IMR-90 (cell line): Measurements from ENCODE around the gene PLXNB3. TPM values are rescaled to one million over a fixed set of nuclear protein-coding genes. Genes with fewer than 3 reads are reported as not detected.

ENCODE experiments used
- ATAC-seq: fragments of 200-7000 bp; cut with Tn5 transposase; 2 replicates; pipeline ENCODE4 v1.9.1; 2020; ENCODE audit warnings: low read depth, mild to moderate bottlenecking, moderate library complexity
- BruUV-seq: library from RNA; stranded (reverse); fragments of 400-500 nt; replicated peaks from 2 replicates; lab custom pipeline; 2021; lab: Mats Ljungman, UMichigan
- CTCF ChIA-PET: fragments of 300-600 bp; formaldehyde crosslinking; extraction: SDS; loops from one replicate; lab custom pipeline; 2021; ENCODE audit warnings: antibody characterized with exemption; lab: Yijun Ruan, JAX
- POLR2A ChIA-PET: fragments of 300-600 bp; sonication (Branson Sonifier 250); formaldehyde crosslinking; loops from one replicate; lab custom pipeline; 2022; ENCODE audit warnings: antibody characterized with exemption; ENCODE audit not compliant: unreplicated experiment; lab: Charles Lee
- DNase-seq: peaks from one replicate; pipeline ENCODE4 v3.0.0; 2013
- H2AFZ ChIP-seq: replicated peaks from 2 replicates; pipeline ENCODE3; 2013; ENCODE audit warnings: low read length, mild to moderate bottlenecking; ENCODE audit not compliant: poor library complexity
- H2AK5ac ChIP-seq: 2 replicates; pipeline ENCODE4 v1.6.1; 2013; ENCODE audit warnings: low read depth, low read length, inconsistent platforms
- H2AK9ac ChIP-seq: replicated peaks from 2 replicates; pipeline ENCODE3; 2013; ENCODE audit warnings: mild to moderate bottlenecking, low read depth, low read length, moderate library complexity; ENCODE audit not compliant: poor library complexity
- H2BK120ac ChIP-seq: 2 replicates; pipeline ENCODE4 v1.6.1; 2013; ENCODE audit warnings: low read depth, low read length, inconsistent platforms
- H2BK15ac ChIP-seq: 3 replicates; pipeline ENCODE4 v1.6.1; 2013; ENCODE audit warnings: low read depth, low read length, inconsistent platforms
- H2BK20ac ChIP-seq: 2 replicates; pipeline ENCODE4 v1.6.1; 2013; ENCODE audit warnings: low read depth, mild to moderate bottlenecking, inconsistent platforms, low read length, moderate library complexity
- H2BK5ac ChIP-seq: 2 replicates; pipeline ENCODE4 v1.6.1; 2013; ENCODE audit warnings: mild to moderate bottlenecking, low read depth, low read length, inconsistent platforms; ENCODE audit not compliant: poor library complexity, severe bottlenecking
- H3K14ac ChIP-seq: replicated peaks from 2 replicates; pipeline ENCODE4 v1.6.1; 2013; ENCODE audit warnings: low read depth, low read length, inconsistent platforms
- H3K18ac ChIP-seq: 2 replicates; pipeline ENCODE4 v1.6.1; 2013; ENCODE audit warnings: low read depth, low read length, control low read depth
- H3K23ac ChIP-seq: 2 replicates; pipeline ENCODE4 v1.6.1; 2013; ENCODE audit warnings: low read depth, low read length, inconsistent platforms
- H3K27ac ChIP-seq: 2 replicates; pipeline ENCODE4 v1.5.1; 2013; ENCODE audit warnings: mild to moderate bottlenecking, control low read depth, low read length; ENCODE audit not compliant: insufficient read depth
- H3K27me3 ChIP-seq: 2 replicates; pipeline ENCODE4 v1.6.1; 2013; ENCODE audit warnings: low read length; ENCODE audit not compliant: control insufficient read depth, insufficient read depth
- H3K36me3 ChIP-seq: 2 replicates; pipeline ENCODE4 v1.6.1; 2013; ENCODE audit warnings: low read length, mixed read lengths; ENCODE audit not compliant: control insufficient read depth, insufficient read depth
- H3K4ac ChIP-seq: 2 replicates; pipeline ENCODE4 v1.6.1; 2013; ENCODE audit warnings: low read depth, low read length, inconsistent platforms
- H3K4me1 ChIP-seq: 2 replicates; pipeline ENCODE4 v1.6.1; 2013; ENCODE audit warnings: low read length, mixed read lengths; ENCODE audit not compliant: control insufficient read depth, insufficient read depth
- H3K4me2 ChIP-seq: 2 replicates; pipeline ENCODE4 v1.6.1; 2013; ENCODE audit warnings: low read depth, mild to moderate bottlenecking, control low read depth, low read length, moderate library complexity
- H3K4me3 ChIP-seq: 2 replicates; pipeline ENCODE4 v1.5.1; 2013; ENCODE audit warnings: low read depth, mild to moderate bottlenecking, control low read depth, low read length, moderate library complexity; ENCODE audit not compliant: insufficient read depth
- H3K56ac ChIP-seq: 2 replicates; pipeline ENCODE4 v1.6.1; 2013; ENCODE audit warnings: low read length, inconsistent platforms; ENCODE audit not compliant: insufficient read depth; ENCODE audit errors: extremely low read depth
- H3K79me1 ChIP-seq, 2 experiments: 2 replicates each; pipeline ENCODE4 v1.6.1; 2013; ENCODE audit warnings: low read length in 2 of 2, inconsistent platforms in 1 of 2, low read depth in 1 of 2
- H3K9ac ChIP-seq: 2 replicates; pipeline ENCODE4 v1.6.1; 2013; ENCODE audit warnings: low read depth, low read length, control low read depth
- H3K9me1 ChIP-seq: 2 replicates; pipeline ENCODE4 v1.6.1; 2013; ENCODE audit warnings: low read length, inconsistent platforms; ENCODE audit not compliant: insufficient read depth
- H3K9me3 ChIP-seq: 2 replicates; pipeline ENCODE4 v1.6.1; 2013; ENCODE audit warnings: low read length; ENCODE audit not compliant: control insufficient read depth, insufficient read depth
- H4K20me1 ChIP-seq: 2 replicates; pipeline ENCODE4 v1.6.1; 2013; ENCODE audit warnings: low read length, inconsistent platforms; ENCODE audit not compliant: insufficient read depth
- H4K5ac ChIP-seq: 2 replicates; pipeline ENCODE4 v1.6.1; 2013; ENCODE audit warnings: mild to moderate bottlenecking, low read depth, low read length, control low read depth
- H4K8ac ChIP-seq, 2 experiments: 2 replicates each; pipeline ENCODE4 v1.6.1; 2013; ENCODE audit warnings: low read depth in 2 of 2, low read length in 2 of 2, control low read depth in 1 of 2, inconsistent platforms in 1 of 2
- H4K91ac ChIP-seq: 2 replicates; pipeline ENCODE4 v1.6.1; 2013; ENCODE audit warnings: low read depth, low read length, inconsistent platforms; ENCODE audit not compliant: insufficient read depth
- BHLHE40 ChIP-seq: fragments of 150-350 bp; IDR thresholded peaks from 2 replicates; pipeline ENCODE4 v1.6.1; 2016; ENCODE audit warnings: mild to moderate bottlenecking, low read depth, low read length
- CEBPB ChIP-seq: IDR thresholded peaks from 2 replicates; pipeline ENCODE4 v1.6.1; 2012; ENCODE audit warnings: low read depth, low read length, improper control_type of control experiment
- CHD1 ChIP-seq: IDR thresholded peaks from 2 replicates; pipeline ENCODE4 v1.6.1; 2012; ENCODE audit warnings: low read depth, low read length, improper control_type of control experiment
- FOS ChIP-seq: fragments of 150-350 bp; IDR thresholded peaks from 2 replicates; pipeline ENCODE4 v1.6.1; 2016; ENCODE audit warnings: low read depth, low read length
- MAFK ChIP-seq: IDR thresholded peaks from 2 replicates; pipeline ENCODE4 v1.6.1; 2012; ENCODE audit warnings: low read depth, low read length, improper control_type of control experiment
- MAZ ChIP-seq: IDR thresholded peaks from 2 replicates; pipeline ENCODE4 v1.6.1; 2012; ENCODE audit warnings: low read depth, mild to moderate bottlenecking, low read length, improper control_type of control experiment, moderate library complexity, borderline replicate concordance
- MXI1 ChIP-seq: IDR thresholded peaks from 2 replicates; pipeline ENCODE4 v1.6.1; 2012; ENCODE audit warnings: low read depth, mild to moderate bottlenecking, low read length, moderate library complexity, borderline replicate concordance
- NFE2L2 ChIP-seq: fragments of 150-350 bp; IDR thresholded peaks from 2 replicates; pipeline ENCODE4 v1.6.1; 2016; ENCODE audit warnings: low read depth, mild to moderate bottlenecking, low read length
- POLR2A ChIP-seq: IDR thresholded peaks from 2 replicates; pipeline ENCODE4 v1.6.1; 2012; ENCODE audit warnings: mild to moderate bottlenecking, low read depth, low read length
- RAD21 ChIP-seq: IDR thresholded peaks from 2 replicates; pipeline ENCODE4 v1.6.1; 2012; ENCODE audit warnings: low read length, improper control_type of control experiment
- RCOR1 ChIP-seq: IDR thresholded peaks from 2 replicates; pipeline ENCODE4 v1.6.1; 2012; ENCODE audit warnings: mild to moderate bottlenecking, low read length, improper control_type of control experiment; ENCODE audit not compliant: insufficient replicate concordance
- RFX5 ChIP-seq: IDR thresholded peaks from 2 replicates; pipeline ENCODE4 v1.8.0; 2012; ENCODE audit warnings: low read depth, mild to moderate bottlenecking, low read length, moderate library complexity
- SMC3 ChIP-seq: fragments of 150-350 bp; IDR thresholded peaks from 2 replicates; pipeline ENCODE4 v1.6.1; 2016; ENCODE audit warnings: low read depth, mild to moderate bottlenecking, antibody characterized with exemption, low read length, moderate library complexity
- WGBS, 2 experiments: methylation state at CpG; one replicate each; pipeline versions ENCODE4 v1.1.5 to v1.1.7; 2013; ENCODE audit warnings: missing lambda C conversion rate in 2 of 2; ENCODE audit not compliant: insufficient read length in 1 of 2; ENCODE audit errors: extremely low coverage in 2 of 2; 5-methylcytosine and 5-hydroxymethylcytosine counted together
- dilution Hi-C: fragments of 300-500 bp; cut with HindIII; formaldehyde crosslinking; loops from one replicate; pipeline ENCODE4 v1.14.3; 2018; ENCODE audit warnings: low sequenced_read_pairs; ENCODE audit not compliant: unreplicated experiment
- in situ Hi-C: fragments of 300-500 bp; cut with MboI; formaldehyde crosslinking; loops from 3 replicates; pipeline ENCODE4 v1.14.3; 2019; ENCODE audit warnings: low sequenced_read_pairs, inconsistent platforms, mixed read lengths
- intact Hi-C: fragments of 100-400 bp; cut with micrococcal nuclease; formaldehyde crosslinking; loops from 2 replicates; pipeline ENCODE4 v1.10.0; 2022
- polyA plus RNA-seq, 3 experiments: library from polyadenylated mRNA; depleted of rRNA; stranded (reverse); fragments of >200 nt; gene quantifications; 2 replicates each; pipeline ENCODE4 v1.2.3, GENCODE V29; 2012; ENCODE audit warnings: low replicate concordance in 1 of 3
- total RNA-seq: library from RNA; depleted of rRNA; stranded (reverse); fragments of >200 nt; gene quantifications from 2 replicates; pipeline ENCODE4 v1.2.3, GENCODE V29; 2012
- TF ChIP-seq, protein P1 (sequence below): conservative IDR thresholded peaks from 2 replicates; pipeline ENCODE4 v1.5.1; 2012; ENCODE audit warnings: mild to moderate bottlenecking, low read depth, low read length, improper control_type of control experiment
- TF ChIP-seq, protein P2 (sequence below): fragments of 150-350 bp; IDR thresholded peaks from 2 replicates; pipeline ENCODE4 v1.6.1; 2017; ENCODE audit warnings: mild to moderate bottlenecking, antibody characterized with exemption, low read length, low read depth
- TF ChIP-seq, protein P3 (sequence below): fragments of 150-350 bp; IDR thresholded peaks from 2 replicates; pipeline ENCODE4 v1.6.1; 2016; ENCODE audit warnings: low read depth, mild to moderate bottlenecking, low read length, moderate library complexity, borderline replicate concordance

Gene PLXNB3
- total and polyA plus RNA-seq, 2 of the 4 experiments (the other 2 are of a cell fraction): 0.36 to 22.3 TPM

DNA sequence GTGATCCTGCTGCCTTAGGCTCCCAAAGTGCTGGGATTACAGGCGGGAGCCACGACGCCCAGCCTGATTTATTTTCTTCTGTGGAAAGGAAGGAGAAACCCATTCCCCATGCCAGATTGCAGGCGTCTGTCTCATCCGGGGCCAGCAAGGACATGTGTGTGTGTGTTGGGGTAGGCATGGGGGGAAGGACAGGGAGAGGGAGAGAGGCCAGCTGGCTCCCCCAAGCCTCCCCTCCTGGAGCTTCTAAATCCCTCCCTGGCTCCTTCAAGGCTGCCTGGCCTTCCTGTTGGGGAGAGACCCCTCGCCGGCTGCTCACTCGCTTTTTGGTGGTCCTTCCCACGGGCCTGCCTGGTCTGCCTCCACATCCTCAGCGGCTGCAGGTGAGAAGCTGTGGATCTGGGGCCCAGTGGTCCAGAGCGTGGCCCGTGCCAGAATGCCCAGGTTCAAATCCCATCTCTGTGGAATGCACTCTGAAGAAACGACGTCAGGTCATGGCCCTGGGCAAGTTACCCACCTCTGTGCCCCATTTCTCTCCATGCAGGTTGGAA, 1.3 kb upstream of the PLXNB3 start:
- no peak overlapping the region for H3K4ac ChIP-seq
- no peak overlapping the region for H4K5ac ChIP-seq
- H2AFZ ChIP-seq: no peak overlapping the region
- H3K9me1 ChIP-seq: no peaks in the 10 kb centered on the region
- no peak overlapping the region for H2BK5ac ChIP-seq
- no peak overlapping the region for H2AK9ac ChIP-seq
- no peaks in the 10 kb centered on the region for H3K36me3 ChIP-seq
- H2AK5ac ChIP-seq: no peak overlapping the region
- WGBS, 2 experiments: 88% methylated on average over 4 of the region's 14 CpGs; no CpG with 5 or more reads in 1 of the 2 experiments
- TF ChIP-seq MXI1: no peak
- TF ChIP-seq MAFK: no peak
- no peak for TF ChIP-seq NFE2L2
- TF ChIP-seq CHD1: no peak
- TF ChIP-seq, protein P1, sequence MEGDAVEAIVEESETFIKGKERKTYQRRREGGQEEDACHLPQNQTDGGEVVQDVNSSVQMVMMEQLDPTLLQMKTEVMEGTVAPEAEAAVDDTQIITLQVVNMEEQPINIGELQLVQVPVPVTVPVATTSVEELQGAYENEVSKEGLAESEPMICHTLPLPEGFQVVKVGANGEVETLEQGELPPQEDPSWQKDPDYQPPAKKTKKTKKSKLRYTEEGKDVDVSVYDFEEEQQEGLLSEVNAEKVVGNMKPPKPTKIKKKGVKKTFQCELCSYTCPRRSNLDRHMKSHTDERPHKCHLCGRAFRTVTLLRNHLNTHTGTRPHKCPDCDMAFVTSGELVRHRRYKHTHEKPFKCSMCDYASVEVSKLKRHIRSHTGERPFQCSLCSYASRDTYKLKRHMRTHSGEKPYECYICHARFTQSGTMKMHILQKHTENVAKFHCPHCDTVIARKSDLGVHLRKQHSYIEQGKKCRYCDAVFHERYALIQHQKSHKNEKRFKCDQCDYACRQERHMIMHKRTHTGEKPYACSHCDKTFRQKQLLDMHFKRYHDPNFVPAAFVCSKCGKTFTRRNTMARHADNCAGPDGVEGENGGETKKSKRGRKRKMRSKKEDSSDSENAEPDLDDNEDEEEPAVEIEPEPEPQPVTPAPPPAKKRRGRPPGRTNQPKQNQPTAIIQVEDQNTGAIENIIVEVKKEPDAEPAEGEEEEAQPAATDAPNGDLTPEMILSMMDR: no peak
- TF ChIP-seq, protein P2, sequence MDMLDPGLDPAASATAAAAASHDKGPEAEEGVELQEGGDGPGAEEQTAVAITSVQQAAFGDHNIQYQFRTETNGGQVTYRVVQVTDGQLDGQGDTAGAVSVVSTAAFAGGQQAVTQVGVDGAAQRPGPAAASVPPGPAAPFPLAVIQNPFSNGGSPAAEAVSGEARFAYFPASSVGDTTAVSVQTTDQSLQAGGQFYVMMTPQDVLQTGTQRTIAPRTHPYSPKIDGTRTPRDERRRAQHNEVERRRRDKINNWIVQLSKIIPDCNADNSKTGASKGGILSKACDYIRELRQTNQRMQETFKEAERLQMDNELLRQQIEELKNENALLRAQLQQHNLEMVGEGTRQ: no peak
- TF ChIP-seq POLR2A: no peak
- TF ChIP-seq MAZ: no peak
- TF ChIP-seq RAD21: no peak
- TF ChIP-seq BHLHE40: no peak
- TF ChIP-seq FOS: no peak
- TF ChIP-seq, protein P3, sequence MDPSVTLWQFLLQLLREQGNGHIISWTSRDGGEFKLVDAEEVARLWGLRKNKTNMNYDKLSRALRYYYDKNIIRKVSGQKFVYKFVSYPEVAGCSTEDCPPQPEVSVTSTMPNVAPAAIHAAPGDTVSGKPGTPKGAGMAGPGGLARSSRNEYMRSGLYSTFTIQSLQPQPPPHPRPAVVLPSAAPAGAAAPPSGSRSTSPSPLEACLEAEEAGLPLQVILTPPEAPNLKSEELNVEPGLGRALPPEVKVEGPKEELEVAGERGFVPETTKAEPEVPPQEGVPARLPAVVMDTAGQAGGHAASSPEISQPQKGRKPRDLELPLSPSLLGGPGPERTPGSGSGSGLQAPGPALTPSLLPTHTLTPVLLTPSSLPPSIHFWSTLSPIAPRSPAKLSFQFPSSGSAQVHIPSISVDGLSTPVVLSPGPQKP: no peak
- no peak for TF ChIP-seq RFX5
- TF ChIP-seq CEBPB: no peak
- no peak for TF ChIP-seq SMC3
- no peak for TF ChIP-seq RCOR1
- H3K4me2 ChIP-seq: no peak overlapping the region
- no peak overlapping the region for H3K56ac ChIP-seq
- ChIA-PET CTCF (interaction anchor here (0.9 kb wide), 1 partner anchor 183 kb away, joined by 3 read pairs; no protein-coding TSS in a partner anchor), POLR2A (no interaction called here)
- ATAC-seq (no peak), DNase-seq (no peak)
- no peak overlapping the region for H3K9ac ChIP-seq
- no peak overlapping the region for H3K18ac ChIP-seq
- H4K20me1 ChIP-seq: no peaks in the 10 kb centered on the region; the same call in 1 of the 2 replicates
- H3K23ac ChIP-seq: no peak overlapping the region
- no peak overlapping the region for H2BK15ac ChIP-seq
- H2BK120ac ChIP-seq: no peak overlapping the region
- peaks cover 17% of the 10 kb centered on the region for H3K4me1 ChIP-seq
- H4K91ac ChIP-seq: no peak overlapping the region
- H3K27me3 ChIP-seq: no peaks in the 10 kb centered on the region
- H3K4me3 ChIP-seq: no peak overlapping the region
- H2BK20ac ChIP-seq: no peak overlapping the region
- H3K14ac ChIP-seq: no peak overlapping the region
- intact Hi-C loops: no loop called here
- peaks cover 0 to 17% of the 10 kb centered on the region in 2 experiments; a peak in 2 of 4 replicates for H3K79me1 ChIP-seq
- in situ Hi-C loops: loop anchor here (10.0 kb wide), 1 partner anchor 202 kb away; no protein-coding TSS in a partner anchor
- H3K9me3 ChIP-seq: no peaks in the 10 kb centered on the region; the same call in 1 of the 2 replicates
- H4K8ac ChIP-seq: no peak overlapping the region
- dilution Hi-C loops: no loop called here
- H3K27ac ChIP-seq: no peak overlapping the region
- no TSS peak for BruUV-seq
